Measurements from ENCODE around the gene PSMD9. TPM values are rescaled to one million over a fixed set of nuclear protein-coding genes. Genes with fewer than 3 reads are reported as not detected.

Gene PSMD9
- total and polyA plus RNA-seq, 10 of the 15 experiments (the other 5 are each of a cell fraction or from before 2014, with no cell fraction given): 14.6 to 152 (median 58.1) TPM

DNA sequence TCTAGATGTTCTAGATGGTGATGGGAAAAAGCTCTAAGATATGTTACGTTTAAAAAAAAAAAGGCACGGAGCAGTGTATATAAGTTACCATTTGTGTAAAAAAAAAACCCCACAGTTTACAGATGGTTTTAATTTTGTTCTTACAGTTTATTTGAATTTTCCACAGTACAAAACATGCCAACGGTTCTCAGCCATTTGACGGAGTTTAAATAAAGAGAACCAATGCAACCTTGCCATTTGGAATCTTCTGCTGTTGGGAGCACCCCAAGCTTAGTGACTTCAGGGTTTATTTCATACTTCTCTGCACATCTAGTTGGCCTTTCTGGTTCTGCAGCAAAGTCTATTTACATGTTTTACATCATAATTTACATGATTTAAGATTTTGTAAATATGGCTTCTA is 22.3 kb upstream of the PSMD9 start:
- no peak overlapping the region for H2AFZ ChIP-seq (ENCODE audit: control insufficient read depth, low read depth, low read length)
- no peak overlapping the region for H3K9ac ChIP-seq (ENCODE audit: control insufficient read depth, insufficient read depth, low read length)
- no peak overlapping the region for H3K4me3 ChIP-seq
- H3K36me3 ChIP-seq (ENCODE audit: control insufficient read depth in 2 of 2, insufficient read depth in 2 of 2, low read length in 1 of 2): no peaks in the 10 kb centered on the region
- no peaks in the 10 kb centered on the region for H3K79me2 ChIP-seq (ENCODE audit: control insufficient read depth, insufficient read depth, low read length)
- SMC1A ChIA-PET (ENCODE audit: uncharacterized antibody, unreplicated experiment): no interaction called here
- in situ Hi-C loops (cut with MboI): no loop called here
- no peaks in the 10 kb centered on the region; a peak in 1 of 4 replicates for H3K27me3 ChIP-seq (replicated peaks in 1 of 2; ENCODE audit: control insufficient read depth in 2 of 2, insufficient read depth in 2 of 2, low read length in 1 of 2)
- DNase-seq (ENCODE audit: low read depth, low spot score) (no peak), ATAC-seq (no peak), FAIRE-seq (no peak)
- CTCF ChIA-PET: interaction anchor here (1.3 kb wide), 1 partner anchor 22 kb away, joined by 3 read pairs; no protein-coding TSS in a partner anchor
- intact Hi-C loops (cut with micrococcal nuclease; ENCODE audit: unreplicated experiment): no loop called here
- no peak overlapping the region for H3K27ac ChIP-seq (ENCODE audit: control insufficient read depth, insufficient read depth)
- TF ChIP-seq CEBPB (IDR thresholded peaks at IDR 0.05; ENCODE audit: borderline replicate concordance in 1 of 2, low read depth in 2 of 2, low read length in 2 of 2) (no peak), NFXL1 (IDR thresholded peaks at IDR 0.05; ENCODE audit: borderline replicate concordance) (no peak), RBBP5 (conservative IDR thresholded peaks at IDR 0.05) (no peak), POLR2AphosphoS5 (IDR thresholded peaks at IDR 0.05; ENCODE audit: low read length) (no peak), IRF4 (IDR thresholded peaks at IDR 0.05; ENCODE audit: low read depth, low read length) (no peak), IKZF2 (IDR thresholded peaks at IDR 0.05) (no peak), GABPA (IDR thresholded peaks at IDR 0.05; ENCODE audit: low read depth) (no peak), GATAD2B (conservative IDR thresholded peaks at IDR 0.05; ENCODE audit: low read depth) (no peak), SIX5 (IDR thresholded peaks at IDR 0.05; ENCODE audit: low read depth, low read length, severe bottlenecking) (no peak), ASH2L (IDR thresholded peaks at IDR 0.05; ENCODE audit: borderline replicate concordance, low read depth) (no peak), ZNF207 (IDR thresholded peaks at IDR 0.05; ENCODE audit: borderline replicate concordance) (no peak), HDAC2 (IDR thresholded peaks at IDR 0.05) (no peak), TAF1 (IDR thresholded peaks at IDR 0.05; ENCODE audit: borderline replicate concordance, low read depth, low read length) (no peak), PAX8 (IDR thresholded peaks at IDR 0.05) (no peak), ZNF217 (IDR thresholded peaks at IDR 0.05) (no peak), SIN3A (IDR thresholded peaks at IDR 0.05; ENCODE audit: low read depth, low read length) (no peak)
- TF ChIP-seq, protein P1, sequence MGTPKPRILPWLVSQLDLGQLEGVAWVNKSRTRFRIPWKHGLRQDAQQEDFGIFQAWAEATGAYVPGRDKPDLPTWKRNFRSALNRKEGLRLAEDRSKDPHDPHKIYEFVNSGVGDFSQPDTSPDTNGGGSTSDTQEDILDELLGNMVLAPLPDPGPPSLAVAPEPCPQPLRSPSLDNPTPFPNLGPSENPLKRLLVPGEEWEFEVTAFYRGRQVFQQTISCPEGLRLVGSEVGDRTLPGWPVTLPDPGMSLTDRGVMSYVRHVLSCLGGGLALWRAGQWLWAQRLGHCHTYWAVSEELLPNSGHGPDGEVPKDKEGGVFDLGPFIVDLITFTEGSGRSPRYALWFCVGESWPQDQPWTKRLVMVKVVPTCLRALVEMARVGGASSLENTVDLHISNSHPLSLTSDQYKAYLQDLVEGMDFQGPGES (IDR thresholded peaks at IDR 0.05): no peak
- TF ChIP-seq, protein P2, sequence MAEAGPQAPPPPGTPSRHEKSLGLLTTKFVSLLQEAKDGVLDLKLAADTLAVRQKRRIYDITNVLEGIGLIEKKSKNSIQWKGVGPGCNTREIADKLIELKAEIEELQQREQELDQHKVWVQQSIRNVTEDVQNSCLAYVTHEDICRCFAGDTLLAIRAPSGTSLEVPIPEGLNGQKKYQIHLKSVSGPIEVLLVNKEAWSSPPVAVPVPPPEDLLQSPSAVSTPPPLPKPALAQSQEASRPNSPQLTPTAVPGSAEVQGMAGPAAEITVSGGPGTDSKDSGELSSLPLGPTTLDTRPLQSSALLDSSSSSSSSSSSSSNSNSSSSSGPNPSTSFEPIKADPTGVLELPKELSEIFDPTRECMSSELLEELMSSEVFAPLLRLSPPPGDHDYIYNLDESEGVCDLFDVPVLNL (IDR thresholded peaks at IDR 0.05; ENCODE audit: low read depth, low read length): no peak
- TF ChIP-seq, protein P3, sequence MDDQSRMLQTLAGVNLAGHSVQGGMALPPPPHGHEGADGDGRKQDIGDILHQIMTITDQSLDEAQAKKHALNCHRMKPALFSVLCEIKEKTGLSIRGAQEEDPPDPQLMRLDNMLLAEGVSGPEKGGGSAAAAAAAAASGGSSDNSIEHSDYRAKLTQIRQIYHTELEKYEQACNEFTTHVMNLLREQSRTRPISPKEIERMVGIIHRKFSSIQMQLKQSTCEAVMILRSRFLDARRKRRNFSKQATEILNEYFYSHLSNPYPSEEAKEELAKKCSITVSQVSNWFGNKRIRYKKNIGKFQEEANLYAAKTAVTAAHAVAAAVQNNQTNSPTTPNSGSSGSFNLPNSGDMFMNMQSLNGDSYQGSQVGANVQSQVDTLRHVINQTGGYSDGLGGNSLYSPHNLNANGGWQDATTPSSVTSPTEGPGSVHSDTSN (IDR thresholded peaks at IDR 0.05; ENCODE audit: insufficient replicate concordance, low read depth, low read length): no peak
- TF ChIP-seq, protein P4, sequence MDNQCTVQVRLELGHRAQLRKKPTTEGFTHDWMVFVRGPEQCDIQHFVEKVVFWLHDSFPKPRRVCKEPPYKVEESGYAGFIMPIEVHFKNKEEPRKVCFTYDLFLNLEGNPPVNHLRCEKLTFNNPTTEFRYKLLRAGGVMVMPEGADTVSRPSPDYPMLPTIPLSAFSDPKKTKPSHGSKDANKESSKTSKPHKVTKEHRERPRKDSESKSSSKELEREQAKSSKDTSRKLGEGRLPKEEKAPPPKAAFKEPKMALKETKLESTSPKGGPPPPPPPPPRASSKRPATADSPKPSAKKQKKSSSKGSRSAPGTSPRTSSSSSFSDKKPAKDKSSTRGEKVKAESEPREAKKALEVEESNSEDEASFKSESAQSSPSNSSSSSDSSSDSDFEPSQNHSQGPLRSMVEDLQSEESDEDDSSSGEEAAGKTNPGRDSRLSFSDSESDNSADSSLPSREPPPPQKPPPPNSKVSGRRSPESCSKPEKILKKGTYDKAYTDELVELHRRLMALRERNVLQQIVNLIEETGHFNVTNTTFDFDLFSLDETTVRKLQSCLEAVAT (IDR thresholded peaks at IDR 0.05): no peak
- H3K4me1 ChIP-seq (ENCODE audit: control insufficient read depth, insufficient read depth, low read length): no peaks in the 10 kb centered on the region
- H4K20me1 ChIP-seq (ENCODE audit: control insufficient read depth, insufficient read depth): no peaks in the 10 kb centered on the region
- no peak overlapping the region for H3K4me2 ChIP-seq (ENCODE audit: control insufficient read depth, insufficient read depth)
- no TSS peak for BruUV-seq (replicated peaks)
- no peaks in the 10 kb centered on the region for H3K9me3 ChIP-seq (replicated peaks; ENCODE audit: control insufficient read depth, insufficient read depth, low read length)
- RAD21 ChIA-PET (ENCODE audit: unreplicated experiment): interaction anchor here (1.1 kb wide), 1 partner anchor 72 kb away, joined by 3 read pairs; no protein-coding TSS in a partner anchor
- 75% methylated on average over 4 of the region's 4 CpGs for WGBS (ENCODE audit: insufficient coverage, insufficient replicate concordance, low lambda C conversion rate, missing lambda C conversion rate)
- POLR2A ChIA-PET: interaction anchor here (0.6 kb wide), 1 partner anchor 20 kb away, joined by 4 read pairs; no protein-coding TSS in a partner anchor

Measured in GM12878 (cell line).